Keratinocyte (primary cell): ENCODE data around the gene ARHGEF28. TPM values are rescaled to one million over a fixed set of nuclear protein-coding genes. Genes with fewer than 3 reads are reported as not detected.

Experiments used
- DNase-seq: peaks from one replicate; pipeline ENCODE4 v3.0.0-alpha.2; 2011; ENCODE audit warnings: low read depth, missing footprints, low spot score
- FAIRE-seq: peaks from 2 replicates; lab custom pipeline; 2011; peaks lifted over from hg19 to GRCh38; lab: Jason Lieb, UNC
- H2AFZ ChIP-seq: 2 replicates; pipeline ENCODE4 v1.6.0; 2012; ENCODE audit warnings: low read length, control low read depth, inconsistent platforms; ENCODE audit not compliant: control insufficient read depth
- H3K27ac ChIP-seq: 2 replicates; pipeline ENCODE4 v1.5.1; 2011; ENCODE audit warnings: low read length; ENCODE audit not compliant: control insufficient read depth, insufficient read depth
- H3K27me3 ChIP-seq: 3 replicates; pipeline ENCODE4 v1.6.0; 2011; ENCODE audit warnings: low read length; ENCODE audit not compliant: control insufficient read depth, insufficient read depth; ENCODE audit errors: extremely low read depth
- H3K36me3 ChIP-seq, 2 experiments: 2 replicates in 1 of 2; 3 replicates in 1 of 2; pipeline ENCODE4 v1.5.1; 2011; ENCODE audit warnings: low read length in 2 of 2, mild to moderate bottlenecking in 1 of 2; ENCODE audit not compliant: control insufficient read depth in 2 of 2, insufficient read depth in 2 of 2; ENCODE audit errors: extremely low read depth in 1 of 2
- H3K4me1 ChIP-seq: 3 replicates; pipeline ENCODE4 v1.5.1; 2011; ENCODE audit warnings: low read length; ENCODE audit not compliant: control insufficient read depth, insufficient read depth; ENCODE audit errors: extremely low read depth
- H3K4me2 ChIP-seq: 3 replicates; pipeline ENCODE4 v1.6.0; 2011; ENCODE audit warnings: low read depth, low read length; ENCODE audit not compliant: control insufficient read depth, insufficient read depth; ENCODE audit errors: extremely low read depth
- H3K4me3 ChIP-seq, 3 experiments: fragments of 200-600 bp in 1 of 3; sonication (generic) in 1 of 3; 2 replicates in 2 of 3; 3 replicates in 1 of 3; pipeline ENCODE4 v1.5.1; 2011 to 2016; ENCODE audit warnings: low read length in 3 of 3, mild to moderate bottlenecking in 3 of 3, control low read depth in 2 of 3, inconsistent platforms in 1 of 3, low read depth in 1 of 3, mixed read lengths in 1 of 3, mixed run types in 1 of 3, moderate library complexity in 1 of 3; ENCODE audit not compliant: control insufficient read depth in 2 of 3, insufficient read depth in 2 of 3; ENCODE audit errors: extremely low read depth in 1 of 3
- H3K79me2 ChIP-seq: 2 replicates; pipeline ENCODE4 v1.6.0; 2012; ENCODE audit warnings: low read length; ENCODE audit not compliant: control insufficient read depth, insufficient read depth
- H3K9ac ChIP-seq: 3 replicates; pipeline ENCODE4 v1.6.0; 2011; ENCODE audit warnings: low read length; ENCODE audit not compliant: control insufficient read depth, insufficient read depth; ENCODE audit errors: extremely low read depth
- H3K9me1 ChIP-seq: 3 replicates; pipeline ENCODE4 v1.6.0; 2011; ENCODE audit warnings: low read length; ENCODE audit not compliant: control insufficient read depth, insufficient read depth; ENCODE audit errors: extremely low read depth
- H3K9me3 ChIP-seq: 2 replicates; pipeline ENCODE4 v1.5.1; 2012; ENCODE audit warnings: low read depth, low read length; ENCODE audit not compliant: control insufficient read depth
- H4K20me1 ChIP-seq: 3 replicates; pipeline ENCODE4 v1.6.0; 2011; ENCODE audit warnings: low read length; ENCODE audit not compliant: control insufficient read depth, insufficient read depth; ENCODE audit errors: extremely low read depth
- CTCF ChIP-seq, 3 experiments: IDR thresholded peaks in 1 of 3; conservative IDR thresholded peaks in 1 of 3; optimal IDR thresholded peaks in 1 of 3; 2 replicates in 2 of 3; 3 replicates in 1 of 3; pipeline versions ENCODE3 to v1.5.1; 2011; ENCODE audit warnings: low read length in 3 of 3, mild to moderate bottlenecking in 3 of 3, moderate library complexity in 2 of 3, control low read depth in 1 of 3, inconsistent platforms in 1 of 3; ENCODE audit not compliant: insufficient read depth in 2 of 3; ENCODE audit errors: extremely low read depth in 1 of 3
- EZH2 ChIP-seq: IDR thresholded peaks from one replicate; pipeline ENCODE4 v1.6.1; 2012; ENCODE audit warnings: inconsistent platforms, mild to moderate bottlenecking, low read length, moderate library complexity
- dilution Hi-C: fragments of 300-500 bp; cut with MboI; formaldehyde crosslinking; loops from one replicate; pipeline ENCODE4 v1.7.0; 2020; ENCODE audit warnings: low sequenced_read_pairs; ENCODE audit not compliant: extremely low pct_ligation_motif_present
- polyA plus RNA-seq, 5 experiments: library from polyadenylated mRNA; depleted of rRNA in 3 of 5; stranded (reverse) in 3 of 5; stranded (forward) in 1 of 5; unstranded in 1 of 5; fragments of >200 nt; gene quantifications; 1 replicate in 1 of 5; 2 replicates in 3 of 5; 3 replicates in 1 of 5; pipeline versions ENCODE4 v1.2.1 to v1.2.3, GENCODE V29; 2011 to 2012; ENCODE audit warnings: missing spikeins in 2 of 5, low read depth in 1 of 5, low replicate concordance in 1 of 5

ARHGEF28 gene
- polyA plus RNA-seq, 1 donor (not counting 4 experiments of a cell fraction or from before 2014, with no cell fraction given), result 31.6 TPM

- no peak for DNase-seq
- no peak overlapping the region for H3K9ac ChIP-seq
- dilution Hi-C loops, result no loop called here
- H3K36me3 ChIP-seq, result peaks cover 27 to 56% of the 10 kb centered on the region in 2 experiments
- no peak for FAIRE-seq
- no peak overlapping the region for H3K4me3 ChIP-seq
- H3K9me3 ChIP-seq, result no peaks in the 10 kb centered on the region
- H3K27me3 ChIP-seq, result no peaks in the 10 kb centered on the region
- no peak overlapping the region for H2AFZ ChIP-seq
- H3K27ac ChIP-seq, result no peak overlapping the region
- H3K4me2 ChIP-seq, result no peak overlapping the region
- H3K4me1 ChIP-seq, result no peaks in the 10 kb centered on the region
- TF ChIP-seq EZH2, result no peak
- H3K79me2 ChIP-seq, result no peaks in the 10 kb centered on the region
- H3K9me1 ChIP-seq, result no peaks in the 10 kb centered on the region
- H4K20me1 ChIP-seq, result no peaks in the 10 kb centered on the region
These were observed 266.2 kb downstream of the ARHGEF28 start for GRCh38 chr5:73892218-73892617.

GRCh38 chr5:73892806-73893205 is 266.8 kb downstream of the ARHGEF28 start:
- no peaks in the 10 kb centered on the region for H3K4me1 ChIP-seq
- dilution Hi-C loops, result no loop called here
- H2AFZ ChIP-seq, result no peak overlapping the region
- TF ChIP-seq CTCF (optimal IDR thresholded peaks at IDR 0.05 in 1 of 3, IDR thresholded peaks at IDR 0.05 in 1 of 3, conservative IDR thresholded peaks at IDR 0.05 in 1 of 3; ENCODE audit: extremely low read depth in 1 of 3, insufficient read depth in 2 of 3, low read length in 3 of 3) (no peak), EZH2 (no peak)
- no peak overlapping the region for H3K4me3 ChIP-seq
- no peaks in the 10 kb centered on the region for H3K27me3 ChIP-seq
- no peaks in the 10 kb centered on the region for H3K9me3 ChIP-seq
- FAIRE-seq, result no peak
- H3K27ac ChIP-seq, result peak overlapping the region; percentile 40
- H3K36me3 ChIP-seq, result peaks cover 27 to 55% of the 10 kb centered on the region in 2 experiments
- H3K9me1 ChIP-seq, result no peaks in the 10 kb centered on the region
- DNase-seq, result no peak
- H3K4me2 ChIP-seq, result no peak overlapping the region
- no peak overlapping the region for H3K9ac ChIP-seq
- no peaks in the 10 kb centered on the region for H3K79me2 ChIP-seq
- no peaks in the 10 kb centered on the region for H4K20me1 ChIP-seq

GRCh38 chr5:73893813-73894212 is 267.8 kb downstream of the ARHGEF28 start:
- Histone ChIP-seq H3K4me2 (no peak overlapping the region), H3K4me1 (no peaks in the 10 kb centered on the region), H3K9me3 (no peaks in the 10 kb centered on the region), H2AFZ (no peak overlapping the region), H3K4me3 (no peak overlapping the region), H3K27ac (no peak overlapping the region), H3K9me1 (no peaks in the 10 kb centered on the region), H3K27me3 (no peaks in the 10 kb centered on the region), H3K9ac (no peak overlapping the region), H3K36me3 (peaks cover 27 to 51% of the 10 kb centered on the region in 2 experiments), H4K20me1 (no peaks in the 10 kb centered on the region), H3K79me2 (no peaks in the 10 kb centered on the region)
- DNase-seq, result no peak
- FAIRE-seq, result no peak
- TF ChIP-seq CTCF (optimal IDR thresholded peaks at IDR 0.05 in 1 of 3, IDR thresholded peaks at IDR 0.05 in 1 of 3, conservative IDR thresholded peaks at IDR 0.05 in 1 of 3; ENCODE audit: extremely low read depth in 1 of 3, insufficient read depth in 2 of 3, low read length in 3 of 3), result no peak
- TF ChIP-seq EZH2, result no peak
- dilution Hi-C loops, result no loop called here
